Measurements from ENCODE around the gene USP17L28. TPM values are rescaled to one million over a fixed set of nuclear protein-coding genes. Genes with fewer than 3 reads are reported as not detected.
"Not testable (repeated sequence)": the region's sequence is repeated elsewhere in the genome, so short reads cannot be mapped to it uniquely, and the experiment has no call there.

The USP17L28 gene, protein sequence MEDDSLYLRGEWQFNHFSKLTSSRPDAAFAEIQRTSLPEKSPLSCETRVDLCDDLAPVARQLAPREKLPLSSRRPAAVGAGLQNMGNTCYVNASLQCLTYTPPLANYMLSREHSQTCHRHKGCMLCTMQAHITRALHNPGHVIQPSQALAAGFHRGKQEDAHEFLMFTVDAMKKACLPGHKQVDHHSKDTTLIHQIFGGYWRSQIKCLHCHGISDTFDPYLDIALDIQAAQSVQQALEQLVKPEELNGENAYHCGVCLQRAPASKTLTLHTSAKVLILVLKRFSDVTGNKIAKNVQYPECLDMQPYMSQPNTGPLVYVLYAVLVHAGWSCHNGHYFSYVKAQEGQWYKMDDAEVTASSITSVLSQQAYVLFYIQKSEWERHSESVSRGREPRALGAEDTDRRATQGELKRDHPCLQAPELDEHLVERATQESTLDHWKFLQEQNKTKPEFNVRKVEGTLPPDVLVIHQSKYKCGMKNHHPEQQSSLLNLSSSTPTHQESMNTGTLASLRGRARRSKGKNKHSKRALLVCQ
- not detected for total RNA-seq
- long read RNA-seq, donor 1, result 0 reads
- long read RNA-seq, donor 2, result 0 reads

DNA sequence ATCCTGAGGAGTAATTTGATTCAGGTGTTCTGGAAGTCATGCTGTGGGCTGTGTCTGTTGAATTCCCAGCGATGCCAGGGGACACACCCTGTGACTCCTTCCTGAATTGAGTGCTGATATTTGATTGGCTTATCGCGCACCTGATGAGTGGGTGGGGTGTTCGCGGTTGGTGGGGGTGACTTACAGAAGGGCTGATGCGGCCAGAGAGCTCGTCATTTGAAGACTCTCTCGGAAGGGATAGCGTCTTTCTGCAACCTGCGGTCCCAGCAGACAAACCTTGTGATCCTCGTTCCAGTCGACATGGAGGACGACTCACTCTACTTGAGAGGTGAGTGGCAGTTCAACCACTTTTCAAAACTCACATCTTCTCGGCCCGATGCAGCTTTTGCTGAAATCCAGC is at the start of gene USP17L28:
TSS of gene USP17L28 (plus strand) at position 301 of the 400 bp plus-strand sequence. CDS start at position 301, 0 bp downstream.
- intact Hi-C loops (cut with DNase I, micrococcal nuclease); H3K9me3 ChIP-seq; H3K36me3 ChIP-seq (ENCODE audit: low read depth); ATAC-seq; H3K4me1 ChIP-seq (ENCODE audit: low read depth); H3K4me3 ChIP-seq; DNase-seq: not testable (repeated sequence)

DNA sequence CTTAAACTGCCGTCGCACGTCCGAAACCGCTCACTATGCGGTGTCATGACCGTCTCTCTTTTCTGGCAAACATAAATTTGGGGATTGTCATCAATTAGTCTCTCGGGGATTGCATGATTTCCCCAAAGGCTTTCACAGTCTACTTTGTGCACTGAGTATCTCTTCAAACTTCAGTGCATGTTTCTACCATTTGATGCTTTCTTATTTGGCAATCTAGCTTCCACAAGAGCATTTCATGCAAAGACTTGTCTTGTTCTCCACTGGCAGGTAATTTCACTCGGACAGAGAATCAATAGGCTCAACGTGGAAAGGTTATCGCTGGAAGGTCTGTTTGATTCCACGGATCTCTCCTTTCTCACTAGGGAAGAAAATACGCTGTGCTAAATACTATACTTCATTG is 24.5 kb upstream of the USP17L28 start:
- H3K4me1 ChIP-seq (ENCODE audit: low read depth); DNase-seq; H3K4me3 ChIP-seq; intact Hi-C loops (cut with DNase I, micrococcal nuclease); H3K9me3 ChIP-seq; ATAC-seq; H3K36me3 ChIP-seq (ENCODE audit: low read depth): not testable (repeated sequence)

DNA sequence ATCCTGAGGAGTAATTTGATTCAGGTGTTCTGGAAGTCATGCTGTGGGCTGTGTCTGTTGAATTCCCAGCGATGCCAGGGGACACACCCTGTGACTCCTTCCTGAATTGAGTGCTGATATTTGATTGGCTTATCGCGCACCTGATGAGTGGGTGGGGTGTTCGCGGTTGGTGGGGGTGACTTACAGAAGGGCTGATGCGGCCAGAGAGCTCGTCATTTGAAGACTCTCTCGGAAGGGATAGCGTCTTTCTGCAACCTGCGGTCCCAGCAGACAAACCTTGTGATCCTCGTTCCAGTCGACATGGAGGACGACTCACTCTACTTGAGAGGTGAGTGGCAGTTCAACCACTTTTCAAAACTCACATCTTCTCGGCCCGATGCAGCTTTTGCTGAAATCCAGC is 23.8 kb upstream of the USP17L28 start, which contains the start of gene USP17L24:
TSS of gene USP17L24 (plus strand) at position 301 of the 400 bp plus-strand sequence. CDS start at position 301, 0 bp downstream.
- H3K4me3 ChIP-seq; H3K36me3 ChIP-seq (ENCODE audit: low read depth); H3K9me3 ChIP-seq; intact Hi-C loops (cut with DNase I, micrococcal nuclease); DNase-seq; ATAC-seq; H3K4me1 ChIP-seq (ENCODE audit: low read depth): not testable (repeated sequence)

DNA sequence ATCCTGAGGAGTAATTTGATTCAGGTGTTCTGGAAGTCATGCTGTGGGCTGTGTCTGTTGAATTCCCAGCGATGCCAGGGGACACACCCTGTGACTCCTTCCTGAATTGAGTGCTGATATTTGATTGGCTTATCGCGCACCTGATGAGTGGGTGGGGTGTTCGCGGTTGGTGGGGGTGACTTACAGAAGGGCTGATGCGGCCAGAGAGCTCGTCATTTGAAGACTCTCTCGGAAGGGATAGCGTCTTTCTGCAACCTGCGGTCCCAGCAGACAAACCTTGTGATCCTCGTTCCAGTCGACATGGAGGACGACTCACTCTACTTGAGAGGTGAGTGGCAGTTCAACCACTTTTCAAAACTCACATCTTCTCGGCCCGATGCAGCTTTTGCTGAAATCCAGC is 19.1 kb upstream of the USP17L28 start, which contains the start of gene USP17L25:
TSS of gene USP17L25 (plus strand) at position 301 of the 400 bp plus-strand sequence. CDS start at position 301, 0 bp downstream.
- H3K4me1 ChIP-seq (ENCODE audit: low read depth); ATAC-seq; H3K4me3 ChIP-seq; DNase-seq; H3K9me3 ChIP-seq; intact Hi-C loops (cut with DNase I, micrococcal nuclease); H3K36me3 ChIP-seq (ENCODE audit: low read depth): not testable (repeated sequence)

DNA sequence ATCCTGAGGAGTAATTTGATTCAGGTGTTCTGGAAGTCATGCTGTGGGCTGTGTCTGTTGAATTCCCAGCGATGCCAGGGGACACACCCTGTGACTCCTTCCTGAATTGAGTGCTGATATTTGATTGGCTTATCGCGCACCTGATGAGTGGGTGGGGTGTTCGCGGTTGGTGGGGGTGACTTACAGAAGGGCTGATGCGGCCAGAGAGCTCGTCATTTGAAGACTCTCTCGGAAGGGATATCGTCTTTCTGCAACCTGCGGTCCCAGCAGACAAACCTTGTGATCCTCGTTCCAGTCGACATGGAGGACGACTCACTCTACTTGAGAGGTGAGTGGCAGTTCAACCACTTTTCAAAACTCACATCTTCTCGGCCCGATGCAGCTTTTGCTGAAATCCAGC is 14.3 kb upstream of the USP17L28 start, which contains the start of gene USP17L26:
TSS of gene USP17L26 (plus strand) at position 301 of the 400 bp plus-strand sequence. CDS start at position 301, 0 bp downstream.
- H3K36me3 ChIP-seq (ENCODE audit: low read depth); H3K4me3 ChIP-seq; intact Hi-C loops (cut with DNase I, micrococcal nuclease); H3K9me3 ChIP-seq; ATAC-seq; DNase-seq; H3K4me1 ChIP-seq (ENCODE audit: low read depth): not testable (repeated sequence)

DNA sequence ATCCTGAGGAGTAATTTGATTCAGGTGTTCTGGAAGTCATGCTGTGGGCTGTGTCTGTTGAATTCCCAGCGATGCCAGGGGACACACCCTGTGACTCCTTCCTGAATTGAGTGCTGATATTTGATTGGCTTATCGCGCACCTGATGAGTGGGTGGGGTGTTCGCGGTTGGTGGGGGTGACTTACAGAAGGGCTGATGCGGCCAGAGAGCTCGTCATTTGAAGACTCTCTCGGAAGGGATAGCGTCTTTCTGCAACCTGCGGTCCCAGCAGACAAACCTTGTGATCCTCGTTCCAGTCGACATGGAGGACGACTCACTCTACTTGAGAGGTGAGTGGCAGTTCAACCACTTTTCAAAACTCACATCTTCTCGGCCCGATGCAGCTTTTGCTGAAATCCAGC is 9.6 kb upstream of the USP17L28 start, which contains the start of gene USP17L5:
TSS of gene USP17L5 (plus strand) at position 301 of the 400 bp plus-strand sequence. CDS start at position 301, 0 bp downstream.
- DNase-seq; intact Hi-C loops (cut with DNase I, micrococcal nuclease); H3K9me3 ChIP-seq; H3K4me1 ChIP-seq (ENCODE audit: low read depth); H3K4me3 ChIP-seq; ATAC-seq; H3K36me3 ChIP-seq (ENCODE audit: low read depth): not testable (repeated sequence)

DNA sequence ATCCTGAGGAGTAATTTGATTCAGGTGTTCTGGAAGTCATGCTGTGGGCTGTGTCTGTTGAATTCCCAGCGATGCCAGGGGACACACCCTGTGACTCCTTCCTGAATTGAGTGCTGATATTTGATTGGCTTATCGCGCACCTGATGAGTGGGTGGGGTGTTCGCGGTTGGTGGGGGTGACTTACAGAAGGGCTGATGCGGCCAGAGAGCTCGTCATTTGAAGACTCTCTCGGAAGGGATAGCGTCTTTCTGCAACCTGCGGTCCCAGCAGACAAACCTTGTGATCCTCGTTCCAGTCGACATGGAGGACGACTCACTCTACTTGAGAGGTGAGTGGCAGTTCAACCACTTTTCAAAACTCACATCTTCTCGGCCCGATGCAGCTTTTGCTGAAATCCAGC is 4.8 kb upstream of the USP17L28 start, which contains the start of gene USP17L27:
TSS of gene USP17L27 (plus strand) at position 301 of the 400 bp plus-strand sequence. CDS start at position 301, 0 bp downstream.
- H3K9me3 ChIP-seq; H3K36me3 ChIP-seq (ENCODE audit: low read depth); intact Hi-C loops (cut with DNase I, micrococcal nuclease); H3K4me1 ChIP-seq (ENCODE audit: low read depth); DNase-seq; H3K4me3 ChIP-seq; ATAC-seq: not testable (repeated sequence)

DNA sequence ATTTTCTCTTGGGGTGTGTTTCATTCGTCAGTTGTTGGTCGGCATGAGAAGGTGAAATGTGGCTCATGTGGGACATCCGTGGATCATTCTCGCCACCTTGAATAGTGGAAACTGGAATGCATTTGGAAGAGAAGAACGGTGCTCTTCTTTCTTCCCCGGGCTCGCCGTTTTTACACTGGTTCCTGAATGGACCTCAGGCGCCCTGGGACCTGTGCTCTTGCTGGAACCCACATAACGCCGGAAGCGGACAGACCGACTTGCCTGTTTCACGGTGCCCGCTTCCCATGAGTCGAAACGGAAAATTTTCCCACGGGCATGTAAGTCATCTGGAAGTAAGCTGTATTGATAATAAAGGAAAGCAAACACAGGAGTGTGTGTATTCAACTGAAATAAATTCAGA is 2.2 kb downstream of the USP17L28 start:
- intact Hi-C loops (cut with DNase I, micrococcal nuclease); H3K4me1 ChIP-seq (ENCODE audit: low read depth); H3K4me3 ChIP-seq; ATAC-seq; H3K9me3 ChIP-seq; H3K36me3 ChIP-seq (ENCODE audit: low read depth): not testable (repeated sequence)
- DNase-seq, result peak in 1 of 3 donors; percentile 29

DNA sequence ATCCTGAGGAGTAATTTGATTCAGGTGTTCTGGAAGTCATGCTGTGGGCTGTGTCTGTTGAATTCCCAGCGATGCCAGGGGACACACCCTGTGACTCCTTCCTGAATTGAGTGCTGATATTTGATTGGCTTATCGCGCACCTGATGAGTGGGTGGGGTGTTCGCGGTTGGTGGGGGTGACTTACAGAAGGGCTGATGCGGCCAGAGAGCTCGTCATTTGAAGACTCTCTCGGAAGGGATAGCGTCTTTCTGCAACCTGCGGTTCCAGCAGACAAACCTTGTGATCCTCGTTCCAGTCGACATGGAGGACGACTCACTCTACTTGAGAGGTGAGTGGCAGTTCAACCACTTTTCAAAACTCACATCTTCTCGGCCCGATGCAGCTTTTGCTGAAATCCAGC is 4.6 kb downstream of the USP17L28 start, which contains the start of gene USP17L29:
TSS of gene USP17L29 (plus strand) at position 301 of the 400 bp plus-strand sequence. CDS start at position 301, 0 bp downstream.
- H3K4me3 ChIP-seq; H3K36me3 ChIP-seq (ENCODE audit: low read depth); ATAC-seq; H3K9me3 ChIP-seq; DNase-seq; H3K4me1 ChIP-seq (ENCODE audit: low read depth); intact Hi-C loops (cut with DNase I, micrococcal nuclease): not testable (repeated sequence)

DNA sequence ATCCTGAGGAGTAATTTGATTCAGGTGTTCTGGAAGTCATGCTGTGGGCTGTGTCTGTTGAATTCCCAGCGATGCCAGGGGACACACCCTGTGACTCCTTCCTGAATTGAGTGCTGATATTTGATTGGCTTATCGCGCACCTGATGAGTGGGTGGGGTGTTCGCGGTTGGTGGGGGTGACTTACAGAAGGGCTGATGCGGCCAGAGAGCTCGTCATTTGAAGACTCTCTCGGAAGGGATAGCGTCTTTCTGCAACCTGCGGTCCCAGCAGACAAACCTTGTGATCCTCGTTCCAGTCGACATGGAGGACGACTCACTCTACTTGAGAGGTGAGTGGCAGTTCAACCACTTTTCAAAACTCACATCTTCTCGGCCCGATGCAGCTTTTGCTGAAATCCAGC is 14.1 kb downstream of the USP17L28 start, which contains the start of gene USP17L30:
TSS of gene USP17L30 (plus strand) at position 301 of the 400 bp plus-strand sequence. CDS start at position 301, 0 bp downstream.
- intact Hi-C loops (cut with DNase I, micrococcal nuclease); H3K9me3 ChIP-seq; H3K4me1 ChIP-seq (ENCODE audit: low read depth); H3K36me3 ChIP-seq (ENCODE audit: low read depth); DNase-seq; H3K4me3 ChIP-seq; ATAC-seq: not testable (repeated sequence)

DNA sequence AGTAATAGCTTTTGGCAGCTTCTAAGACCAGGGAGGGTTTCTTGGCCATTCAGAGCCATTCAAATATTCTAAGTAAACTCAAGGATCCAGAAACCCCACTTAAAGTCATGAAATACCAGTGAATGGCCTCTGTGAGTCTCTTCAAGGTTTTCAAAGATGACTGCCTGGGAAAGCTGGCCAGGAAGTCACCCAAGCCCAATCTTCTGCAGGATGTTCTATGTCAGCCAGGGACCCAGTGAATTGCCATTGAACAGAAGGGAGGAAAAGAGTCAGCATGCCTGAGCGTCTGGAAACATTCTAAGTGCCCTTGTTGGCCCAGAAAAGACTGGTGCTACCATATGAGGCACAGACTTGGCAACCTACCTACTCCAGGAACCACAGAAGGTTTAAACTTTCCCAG is 31.2 kb downstream of the USP17L28 start:
- intact Hi-C loops (cut with DNase I, micrococcal nuclease); DNase-seq; ATAC-seq; H3K9me3 ChIP-seq; H3K4me1 ChIP-seq (ENCODE audit: low read depth); H3K36me3 ChIP-seq (ENCODE audit: low read depth); H3K4me3 ChIP-seq: not testable (repeated sequence)
